Central memory CD8-positive, alpha-beta T cell (primary cell): Measurements from ENCODE around the gene SULF2.
"Not testable (repeated sequence)": the region's sequence is repeated elsewhere in the genome, so short reads cannot be mapped to it uniquely, and the experiment has no call there.

Experiments
- ATAC-seq: fragments of 150-1000 bp; cut with Tn5 transposase; replicated peaks from 2 replicates; pipeline ENCODE4 v1.10.0; 2022; ENCODE audit warnings: mild to moderate bottlenecking, moderate FRiP score, moderate number of reproducible peaks; ENCODE audit not compliant: poor library complexity, severe bottlenecking; ENCODE audit errors: extremely low read depth
- DNase-seq, 2 donors: peaks; one replicate each; pipeline ENCODE4 v3.0.0; 2021; ENCODE audit warnings: low spot score in 2 of 2
- H3K27ac Mint-ChIP-seq: one replicate; pipeline ENCODE4 v1.8.0; 2022; ENCODE audit warnings: low read depth, mild to moderate bottlenecking, moderate library complexity, mixed read lengths
- H3K27me3 Mint-ChIP-seq: one replicate; pipeline ENCODE4 v1.8.0; 2022; ENCODE audit warnings: mixed read lengths
- H3K36me3 Mint-ChIP-seq: one replicate; pipeline ENCODE4 v1.8.0; 2022; ENCODE audit warnings: mild to moderate bottlenecking, moderate library complexity, mixed read lengths; ENCODE audit not compliant: insufficient read depth
- H3K4me1 Mint-ChIP-seq: one replicate; pipeline ENCODE4 v1.8.0; 2022; ENCODE audit warnings: mixed read lengths
- H3K4me3 Mint-ChIP-seq: one replicate; pipeline ENCODE4 v1.8.0; 2022; ENCODE audit warnings: mild to moderate bottlenecking, moderate library complexity, mixed read lengths
- H3K9me3 Mint-ChIP-seq: one replicate; pipeline ENCODE4 v1.8.0; 2022; ENCODE audit warnings: mixed read lengths

Gene SULF2

DNA sequence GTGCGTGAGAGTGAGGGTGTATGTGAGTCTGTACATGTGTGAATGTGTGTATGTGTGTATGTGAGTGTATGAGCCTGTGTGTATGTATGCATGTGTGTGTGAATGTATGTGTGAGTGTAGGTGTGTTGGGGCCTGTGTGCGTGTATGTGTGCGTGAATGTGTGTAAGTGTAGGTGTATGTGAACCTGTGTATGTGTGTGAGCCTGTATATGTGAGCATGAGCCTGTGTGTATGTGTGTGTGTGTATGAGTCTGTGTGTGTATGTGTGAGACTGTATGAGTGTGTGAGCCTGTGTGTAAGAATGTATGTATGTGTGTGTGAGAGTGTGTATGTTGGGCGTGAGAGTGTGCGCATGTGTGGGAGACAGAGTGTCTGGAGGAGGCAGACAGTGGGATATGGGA, 15.8 kb upstream of the SULF2 start:
- ATAC-seq (no peak), DNase-seq (no peak)
- Mint-ChIP-seq H3K4me1 (no peaks in the 10 kb centered on the region), H3K27me3 (peaks cover 8% of the 10 kb centered on the region), H3K27ac (no peak overlapping the region), H3K36me3 (no peaks in the 10 kb centered on the region), H3K4me3 (no peak overlapping the region), H3K9me3 (no peaks in the 10 kb centered on the region)

DNA sequence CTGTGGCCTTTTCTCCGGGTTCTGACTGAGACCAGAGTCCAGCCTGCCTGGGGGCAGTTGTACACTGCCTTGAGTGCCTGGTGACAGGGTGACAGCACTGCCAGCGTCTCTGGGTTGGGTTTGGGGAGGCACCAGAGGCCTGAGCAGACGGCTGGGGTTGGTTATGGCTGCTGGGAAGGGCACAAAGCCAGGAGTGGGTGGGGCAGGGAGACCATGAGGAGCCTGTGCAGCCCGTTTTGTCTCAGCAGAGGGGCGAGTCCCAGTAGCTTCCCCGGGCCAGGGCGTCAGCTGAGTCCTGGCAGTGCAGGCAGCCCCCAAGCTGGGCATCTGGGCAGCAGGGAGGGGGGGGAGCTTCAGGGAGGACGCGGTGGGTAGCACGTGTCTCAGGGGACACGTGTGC, 15.3 kb upstream of the SULF2 start:
- Mint-ChIP-seq H3K27ac (no peak overlapping the region), H3K4me3 (no peak overlapping the region), H3K27me3 (peaks cover 13% of the 10 kb centered on the region), H3K4me1 (no peaks in the 10 kb centered on the region), H3K9me3 (no peaks in the 10 kb centered on the region), H3K36me3 (no peaks in the 10 kb centered on the region)
- DNase-seq (no peak), ATAC-seq (no peak)

DNA sequence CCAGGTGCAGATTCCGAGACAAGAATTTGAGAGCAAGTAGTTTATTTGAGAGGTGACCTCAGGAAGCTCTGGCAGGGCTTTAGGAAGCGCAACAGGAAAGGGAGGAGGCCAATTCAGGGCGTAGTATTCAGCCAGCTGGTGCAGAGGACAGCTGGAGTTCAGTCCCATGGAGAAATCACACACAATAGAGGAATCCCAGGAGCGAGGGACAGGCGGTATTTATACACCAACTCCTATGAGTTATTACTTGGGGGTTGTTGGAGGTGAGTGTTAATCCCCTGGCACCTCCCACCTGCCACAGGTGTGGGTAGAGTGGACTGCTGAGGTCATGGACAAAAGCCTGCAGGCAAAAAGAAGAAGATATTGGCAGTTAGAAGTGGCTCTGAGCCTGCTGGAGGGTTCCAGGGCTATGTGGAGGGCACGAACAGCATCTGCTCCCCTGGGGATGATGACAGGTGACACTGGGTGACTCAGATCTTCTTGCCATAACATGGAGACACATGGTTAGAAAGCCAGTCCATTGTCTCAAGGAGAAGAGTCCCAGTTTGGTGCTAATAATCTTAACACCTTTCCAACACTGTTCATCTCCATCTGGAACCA, 13.9 kb upstream of the SULF2 start:
- Mint-ChIP-seq H3K36me3 (no peaks in the 10 kb centered on the region), H3K4me1 (no peaks in the 10 kb centered on the region), H3K9me3 (no peaks in the 10 kb centered on the region), H3K27me3 (peaks cover 18% of the 10 kb centered on the region), H3K4me3 (no peak overlapping the region), H3K27ac (no peak overlapping the region)
- DNase-seq (no peak), ATAC-seq (no peak)

DNA sequence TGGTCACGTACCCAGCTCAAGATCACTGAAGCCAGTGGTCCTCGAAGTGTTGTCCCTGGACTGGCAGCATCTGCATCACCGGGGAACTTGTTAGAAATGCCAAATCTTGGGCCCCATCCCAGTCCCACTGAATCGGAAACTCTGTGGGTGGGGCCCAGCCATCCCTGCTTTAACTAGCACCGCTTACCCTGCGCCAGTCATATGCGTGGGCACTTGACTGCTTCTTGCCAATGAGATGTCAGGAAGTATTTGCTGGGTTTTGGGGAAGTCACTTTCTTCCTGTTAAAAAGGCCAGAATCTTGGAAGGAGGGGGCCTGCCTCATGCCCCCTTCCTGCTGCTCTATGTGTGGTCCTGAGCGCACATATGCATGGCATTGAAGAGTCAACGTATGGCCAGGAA, 11.7 kb upstream of the SULF2 start:
- DNase-seq (no peak), ATAC-seq (no peak)
- Mint-ChIP-seq H3K4me1 (no peaks in the 10 kb centered on the region), H3K27me3 (peaks cover 18% of the 10 kb centered on the region), H3K4me3 (no peak overlapping the region), H3K27ac (no peak overlapping the region), H3K36me3 (peaks cover 2% of the 10 kb centered on the region), H3K9me3 (no peaks in the 10 kb centered on the region)

GRCh38 chr20:47795214-47795907, 10.1 kb upstream of the SULF2 start:
- no peaks in the 10 kb centered on the region for H3K9me3 Mint-ChIP-seq
- peaks cover 32% of the 10 kb centered on the region for H3K27me3 Mint-ChIP-seq
- ATAC-seq = no peak
- no peak overlapping the region for H3K4me3 Mint-ChIP-seq
- H3K36me3 Mint-ChIP-seq = peaks cover 2% of the 10 kb centered on the region
- no peaks in the 10 kb centered on the region for H3K4me1 Mint-ChIP-seq
- no peak for DNase-seq
- H3K27ac Mint-ChIP-seq = no peak overlapping the region

DNA sequence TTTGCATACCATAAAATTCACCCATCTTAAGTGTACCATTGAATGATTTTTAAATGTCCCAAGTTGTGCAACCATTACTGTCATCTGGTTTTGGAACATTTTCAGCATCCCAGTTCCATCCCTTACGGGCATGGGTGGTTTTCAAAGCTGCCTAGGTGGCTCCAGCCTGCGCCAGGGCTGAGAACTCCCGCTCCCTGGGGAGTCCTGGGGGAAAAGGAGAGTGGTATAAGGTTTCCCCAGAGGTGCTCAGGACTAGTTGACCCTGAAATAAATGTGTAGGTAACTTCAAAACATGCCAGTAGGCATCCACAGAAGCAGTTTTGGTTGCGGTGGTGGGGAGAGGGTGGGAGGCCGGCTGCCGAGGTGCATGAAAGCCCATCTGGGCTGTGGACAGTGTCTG, 9.0 kb upstream of the SULF2 start:
- H3K27ac Mint-ChIP-seq, H3K4me3 Mint-ChIP-seq, H3K9me3 Mint-ChIP-seq, ATAC-seq, H3K4me1 Mint-ChIP-seq, DNase-seq, H3K36me3 Mint-ChIP-seq: not testable (repeated sequence)
- peaks cover 43% of the 10 kb centered on the region for H3K27me3 Mint-ChIP-seq

DNA sequence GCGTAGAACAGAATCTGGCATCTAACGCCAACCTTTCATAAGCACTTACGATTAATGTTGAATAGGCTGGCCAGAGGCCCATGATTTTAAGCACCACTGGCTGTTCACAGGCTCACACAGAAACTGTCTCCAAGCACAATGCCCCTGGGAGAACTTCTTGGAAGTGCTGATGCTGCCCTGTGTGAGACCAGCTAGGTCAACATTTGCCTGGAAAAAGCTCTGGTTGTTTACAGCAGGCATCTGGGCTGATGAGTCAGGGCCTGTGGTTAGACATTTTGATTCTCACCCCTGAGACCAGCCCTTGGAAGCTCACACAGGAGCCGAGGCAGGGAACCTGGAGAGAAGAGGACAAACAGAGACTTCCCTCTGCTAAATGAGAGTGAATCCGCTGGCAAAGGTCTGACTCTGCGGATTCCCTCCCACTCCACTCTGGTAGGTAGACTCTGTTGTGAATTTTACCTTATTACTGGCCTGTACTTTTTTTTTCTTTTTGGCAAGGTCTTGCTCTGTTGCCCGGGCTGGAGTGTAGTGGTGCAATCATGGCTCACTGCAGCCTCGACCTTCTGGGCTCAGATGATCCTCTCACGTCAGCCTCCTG, 6.8 kb upstream of the SULF2 start:
- Mint-ChIP-seq H3K27ac (no peak overlapping the region), H3K4me3 (no peak overlapping the region), H3K4me1 (no peaks in the 10 kb centered on the region), H3K27me3 (peaks cover 57% of the 10 kb centered on the region), H3K36me3 (peaks cover 2% of the 10 kb centered on the region), H3K9me3 (no peaks in the 10 kb centered on the region)
- no peak for DNase-seq
- no peak for ATAC-seq

- DNase-seq (no peak), ATAC-seq (no peak)
- Mint-ChIP-seq H3K9me3 (no peaks in the 10 kb centered on the region), H3K27ac (no peak overlapping the region), H3K4me3 (no peak overlapping the region), H3K4me1 (no peaks in the 10 kb centered on the region), H3K36me3 (peaks cover 2% of the 10 kb centered on the region), H3K27me3 (peaks cover 66% of the 10 kb centered on the region)
Observed at GRCh38 chr20:47791084-47791599, 5.9 kb upstream of the SULF2 start.

DNA sequence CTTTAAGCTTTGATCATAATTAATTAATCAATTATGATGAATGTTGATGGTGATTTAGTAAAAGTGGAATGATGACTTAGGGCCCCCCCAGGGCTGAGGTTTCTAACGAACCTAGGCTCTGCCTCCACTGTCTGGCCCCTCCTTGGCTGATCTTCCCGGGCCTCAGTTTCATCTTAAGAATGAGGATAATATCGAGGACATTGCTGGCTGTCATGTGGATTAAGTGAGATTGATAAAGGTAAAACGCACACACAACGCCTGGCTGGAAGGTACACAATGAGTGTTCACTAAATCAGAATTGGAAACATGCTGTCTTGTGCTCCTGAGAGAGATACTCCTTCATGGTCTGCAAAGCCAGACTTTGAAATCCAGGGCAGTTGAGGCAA, 5.3 kb upstream of the SULF2 start:
- H3K27me3 Mint-ChIP-seq = peaks cover 66% of the 10 kb centered on the region
- no peak for ATAC-seq
- H3K4me3 Mint-ChIP-seq = no peak overlapping the region
- DNase-seq = no peak
- H3K4me1 Mint-ChIP-seq = no peaks in the 10 kb centered on the region
- peaks cover 2% of the 10 kb centered on the region for H3K36me3 Mint-ChIP-seq
- no peaks in the 10 kb centered on the region for H3K9me3 Mint-ChIP-seq
- no peak overlapping the region for H3K27ac Mint-ChIP-seq

DNA sequence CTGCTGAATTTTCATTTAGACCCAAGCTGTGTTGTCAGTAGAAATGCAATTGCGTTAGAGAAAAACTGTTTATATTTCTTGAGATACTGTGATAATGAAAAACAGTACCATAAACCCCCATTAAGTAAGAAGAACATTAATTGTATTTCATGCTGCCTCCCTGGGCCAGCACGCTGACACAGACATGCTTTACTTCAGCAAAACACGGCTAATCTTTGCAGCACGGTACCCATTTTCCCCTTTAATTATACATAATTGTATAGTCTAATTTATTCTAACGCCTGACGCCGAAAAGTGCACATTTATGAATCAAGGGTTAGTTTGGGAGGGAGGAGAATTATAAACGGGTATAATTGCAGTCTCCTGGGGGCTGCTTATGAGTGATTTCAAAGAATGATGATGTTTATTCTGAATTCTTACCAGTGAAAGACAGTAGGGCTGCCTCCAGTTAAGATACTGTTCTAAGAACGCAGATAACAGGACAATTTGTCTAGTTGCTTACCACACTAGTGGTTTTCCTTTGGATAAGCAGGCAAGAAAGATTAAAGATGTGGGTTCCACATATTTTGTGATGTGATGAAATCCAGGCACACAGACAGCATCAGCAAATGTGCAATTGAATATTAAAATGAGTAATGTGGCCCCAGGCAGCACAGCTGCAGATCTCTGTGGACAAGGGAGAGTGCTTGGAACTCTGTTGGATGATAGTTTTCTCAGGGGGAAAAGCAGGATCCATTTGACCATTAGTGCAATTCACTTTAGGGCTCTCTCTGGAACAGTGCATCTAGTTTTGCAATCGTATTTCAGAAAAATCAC, 4.7 kb upstream of the SULF2 start:
- DNase-seq (no peak), ATAC-seq (no peak)
- no peak overlapping the region for H3K4me3 Mint-ChIP-seq
- H3K27me3 Mint-ChIP-seq = peaks cover 62% of the 10 kb centered on the region
- H3K27ac Mint-ChIP-seq = no peak overlapping the region
- peaks cover 2% of the 10 kb centered on the region for H3K36me3 Mint-ChIP-seq
- H3K4me1 Mint-ChIP-seq = no peaks in the 10 kb centered on the region
- H3K9me3 Mint-ChIP-seq = no peaks in the 10 kb centered on the region

DNA sequence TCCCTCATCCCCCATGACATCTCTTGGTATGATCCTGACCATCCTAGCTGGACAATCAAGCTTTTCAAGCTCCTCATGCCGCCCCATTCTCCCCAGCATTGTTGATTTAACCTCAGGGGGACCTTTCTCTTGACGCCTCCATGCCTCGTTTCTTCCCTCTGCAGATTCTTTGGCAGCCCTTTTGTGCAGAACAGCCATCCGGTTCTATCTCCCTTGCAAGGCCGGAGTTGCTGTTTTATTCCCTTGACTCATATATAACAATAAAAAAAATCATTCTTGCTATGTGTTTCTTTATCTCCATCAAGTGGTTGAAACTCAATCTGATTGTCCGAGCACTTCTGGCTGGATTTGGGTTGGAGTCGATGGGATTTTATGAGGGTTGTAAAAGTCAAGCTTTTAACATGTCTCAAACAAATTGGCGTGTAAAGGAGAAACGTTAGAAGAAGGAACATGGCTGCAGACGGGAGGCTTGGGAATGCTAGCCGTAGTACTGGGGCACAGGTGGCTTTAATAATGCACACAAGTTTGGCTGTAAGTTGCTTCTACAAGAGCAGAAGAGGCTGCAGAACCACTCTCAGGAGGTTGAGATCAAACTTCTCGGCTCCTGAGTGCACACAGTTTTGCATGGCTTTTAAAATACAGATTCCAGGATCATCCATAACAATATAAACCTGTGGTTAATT, 3.9 kb upstream of the SULF2 start:
- Mint-ChIP-seq H3K27me3 (peaks cover 67% of the 10 kb centered on the region), H3K4me3 (no peak overlapping the region), H3K36me3 (peaks cover 2% of the 10 kb centered on the region), H3K27ac (no peak overlapping the region), H3K9me3 (no peaks in the 10 kb centered on the region), H3K4me1 (no peaks in the 10 kb centered on the region)
- no peak for DNase-seq
- no peak for ATAC-seq

- H3K9me3 Mint-ChIP-seq = no peaks in the 10 kb centered on the region
- no peak overlapping the region for H3K27ac Mint-ChIP-seq
- no peak for DNase-seq
- no peak for ATAC-seq
- H3K36me3 Mint-ChIP-seq = peaks cover 2% of the 10 kb centered on the region
- H3K27me3 Mint-ChIP-seq = peaks cover 72% of the 10 kb centered on the region
- no peaks in the 10 kb centered on the region for H3K4me1 Mint-ChIP-seq
- no peak overlapping the region for H3K4me3 Mint-ChIP-seq
Observed at GRCh38 chr20:47788741-47789080, 3.4 kb upstream of the SULF2 start.
